Activated CD8-positive, alpha-beta memory T cell treated with anti-CD3 and anti-CD28 coated beads for 36 hours (primary cell): Measurements from ENCODE around the gene PLCG1. TPM values are rescaled to one million over a fixed set of nuclear protein-coding genes. Genes with fewer than 3 reads are reported as not detected.
"Not testable (repeated sequence)": the region's sequence is repeated elsewhere in the genome, so short reads cannot be mapped to it uniquely, and the experiment has no call there.

Experiments used
- CTCF ChIA-PET: fragments of 350-600 bp; sonication (Branson Sonifier 250); formaldehyde crosslinking; loops from one replicate; lab custom pipeline; 2021; ENCODE audit warnings: antibody characterized with exemption; lab: Charles Lee
- POLR2A ChIA-PET: fragments of 350-600 bp; sonication (Branson Sonifier 250); formaldehyde crosslinking; loops from one replicate; lab custom pipeline; 2021; ENCODE audit warnings: antibody characterized with exemption; lab: Charles Lee
- total RNA-seq, 2 experiments: library from RNA; stranded (reverse); gene quantifications; one replicate each; pipeline ENCODE4 v1.2.3, GENCODE V29; 2021

The PLCG1 gene
- total RNA-seq = 100 to 1,000 TPM; 111 to 121 TPM

GRCh38 chr20:41136680-41137613 is at the start of gene PLCG1:
Gene PLCG1 (plus strand): TSS chr20:41137543. CDS start chr20:41137642, 99 bp downstream.
- ChIA-PET POLR2A (interaction anchor here (0.5 to 7.0 kb wide), 4 partner anchors 20 to 208 kb away, joined by 3 to 71 read pairs (median 6); no protein-coding TSS in a partner anchor), CTCF (interaction anchor here (0.6 to 4.1 kb wide), 7 partner anchors 10 to 198 kb away, joined by 3 to 43 read pairs (median 4); no protein-coding TSS in a partner anchor)

- ChIA-PET POLR2A (no interaction called here), CTCF (interaction anchor here (1.3 kb wide), 1 partner anchor 119 kb away, joined by 4 read pairs; no protein-coding TSS in a partner anchor)
Measured at GRCh38 chr20:41087777-41088176, 49.6 kb upstream of the PLCG1 start.

- ChIA-PET POLR2A (no interaction called here), CTCF (no interaction called here)
Measured at GRCh38 chr20:41089555-41089954, 47.8 kb upstream of the PLCG1 start.

GRCh38 chr20:41091927-41092326 is 45.4 kb upstream of the PLCG1 start:
- ChIA-PET POLR2A (no interaction called here), CTCF (interaction anchor here (0.6 to 1.0 kb wide), 2 partner anchors 45 to 103 kb away, joined by 3 read pairs; no protein-coding TSS in a partner anchor)

GRCh38 chr20:41094353-41095055 is 42.8 kb upstream of the PLCG1 start:
- ChIA-PET POLR2A (interaction anchor here (1.6 kb wide), 1 partner anchor 104 kb away, joined by 5 read pairs; no protein-coding TSS in a partner anchor), CTCF (interaction anchor here (0.8 to 4.0 kb wide), 9 partner anchors 9 to 132 kb away, joined by 3 to 63 read pairs (median 8); no protein-coding TSS in a partner anchor)

- POLR2A ChIA-PET = interaction anchor here (1.6 kb wide), 1 partner anchor 105 kb away, joined by 5 read pairs; no protein-coding TSS in a partner anchor
- CTCF ChIA-PET = interaction anchor here (0.6 to 4.0 kb wide), 9 partner anchors 9 to 133 kb away, joined by 3 to 63 read pairs (median 8); no protein-coding TSS in a partner anchor
Measured at GRCh38 chr20:41095110-41095969, 42.0 kb upstream of the PLCG1 start.

- ChIA-PET CTCF (interaction anchor here (2.2 kb wide), 1 partner anchor 130 kb away, joined by 5 read pairs; no protein-coding TSS in a partner anchor), POLR2A (no interaction called here)
Measured at GRCh38 chr20:41098703-41099250, 38.6 kb upstream of the PLCG1 start.

GRCh38 chr20:41100001-41100480 is 37.3 kb upstream of the PLCG1 start:
- POLR2A ChIA-PET = no interaction called here
- CTCF ChIA-PET = no interaction called here

- POLR2A ChIA-PET = no interaction called here
- CTCF ChIA-PET = no interaction called here
Measured at GRCh38 chr20:41101660-41102059, 35.7 kb upstream of the PLCG1 start.

- CTCF ChIA-PET = no interaction called here
- POLR2A ChIA-PET = no interaction called here
Measured at GRCh38 chr20:41108531-41108930, 28.8 kb upstream of the PLCG1 start.

- ChIA-PET POLR2A (no interaction called here), CTCF (no interaction called here)
Measured at GRCh38 chr20:41110012-41110411, 27.3 kb upstream of the PLCG1 start.

GRCh38 chr20:41110930-41111577 is 26.3 kb upstream of the PLCG1 start:
- ChIA-PET POLR2A (no interaction called here), CTCF (no interaction called here)

- POLR2A ChIA-PET = no interaction called here
- CTCF ChIA-PET = no interaction called here
Measured at GRCh38 chr20:41111578-41111951, 25.8 kb upstream of the PLCG1 start.

GRCh38 chr20:41116282-41116956 is 20.9 kb upstream of the PLCG1 start:
- ChIA-PET CTCF (no interaction called here), POLR2A (no interaction called here)

- POLR2A ChIA-PET = not testable (repeated sequence)
- CTCF ChIA-PET = interaction anchor here (1.0 kb wide), 1 partner anchor 17 kb away, joined by 3 read pairs; no protein-coding TSS in a partner anchor
Measured at GRCh38 chr20:41118159-41118558, 19.2 kb upstream of the PLCG1 start.

- POLR2A ChIA-PET = no interaction called here
- CTCF ChIA-PET = interaction anchor here (1.0 kb wide), 1 partner anchor 16 kb away, joined by 3 read pairs; no protein-coding TSS in a partner anchor
Measured at GRCh38 chr20:41118632-41119031, 18.7 kb upstream of the PLCG1 start.
